NCI-H446 treated with DMSO at 0.1 percent for 48 hours (cell line): Measurements from ENCODE around the gene LRRC17.
"Not testable (repeated sequence)": the region's sequence is repeated elsewhere in the genome, so short reads cannot be mapped to it uniquely, and the experiment has no call there.

Experiments used
- DNase-seq: peaks from one replicate; lab custom pipeline; 2025; lab: John Stamatoyannopoulos, UW

LRRC17 gene

DNA sequence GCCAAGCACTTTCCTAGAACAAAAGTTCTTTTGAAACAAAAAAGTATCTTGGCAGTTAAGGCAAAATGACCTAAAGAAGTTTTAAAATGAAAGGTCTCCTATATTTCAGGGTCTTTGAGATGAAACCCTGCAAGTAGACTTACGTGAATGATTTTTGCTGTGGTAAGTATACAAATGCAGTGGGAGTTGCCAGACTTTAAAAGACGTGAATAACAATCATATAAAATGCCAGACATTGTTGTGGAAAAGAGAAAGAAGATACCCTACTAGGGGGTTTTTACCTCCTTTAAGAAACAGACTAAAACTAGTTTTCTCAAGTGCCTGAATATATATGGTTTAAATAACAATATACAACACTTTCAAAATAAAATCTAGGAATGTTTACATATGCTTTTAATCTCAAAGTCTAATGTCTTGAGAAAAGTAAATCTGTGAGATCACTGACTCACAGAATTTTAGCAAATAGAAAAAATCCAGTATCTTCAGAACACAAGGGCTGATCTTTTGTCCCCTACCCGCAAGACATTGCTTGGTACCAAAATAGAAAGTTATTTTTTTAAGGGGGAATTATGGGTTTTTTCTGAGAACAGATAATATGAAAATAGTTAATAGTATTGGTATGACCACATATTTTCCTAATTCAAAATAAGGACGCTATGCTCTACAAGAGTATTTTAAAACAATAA lies 29.5 kb downstream of the LRRC17 start:
- DNase-seq: no peak

DNA sequence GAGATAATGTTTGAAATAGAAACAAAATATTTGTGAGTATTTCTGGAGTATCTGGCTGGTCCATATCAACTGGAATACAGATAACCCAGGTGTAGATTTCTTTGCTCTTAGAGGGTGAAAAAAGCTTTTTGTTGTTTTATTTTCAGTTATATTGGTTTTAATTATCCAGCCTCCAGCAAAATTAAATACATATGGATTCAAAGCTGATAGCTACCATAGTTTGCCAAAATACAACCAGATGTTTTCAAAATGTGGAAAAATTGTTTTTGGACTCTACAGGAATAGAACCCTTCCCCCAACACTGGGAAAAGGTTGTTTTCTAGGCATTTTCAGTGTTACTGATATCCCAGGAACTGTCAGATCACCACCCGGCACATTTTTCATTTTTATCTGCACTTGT lies 30.1 kb downstream of the LRRC17 start:
- DNase-seq: no peak

DNA sequence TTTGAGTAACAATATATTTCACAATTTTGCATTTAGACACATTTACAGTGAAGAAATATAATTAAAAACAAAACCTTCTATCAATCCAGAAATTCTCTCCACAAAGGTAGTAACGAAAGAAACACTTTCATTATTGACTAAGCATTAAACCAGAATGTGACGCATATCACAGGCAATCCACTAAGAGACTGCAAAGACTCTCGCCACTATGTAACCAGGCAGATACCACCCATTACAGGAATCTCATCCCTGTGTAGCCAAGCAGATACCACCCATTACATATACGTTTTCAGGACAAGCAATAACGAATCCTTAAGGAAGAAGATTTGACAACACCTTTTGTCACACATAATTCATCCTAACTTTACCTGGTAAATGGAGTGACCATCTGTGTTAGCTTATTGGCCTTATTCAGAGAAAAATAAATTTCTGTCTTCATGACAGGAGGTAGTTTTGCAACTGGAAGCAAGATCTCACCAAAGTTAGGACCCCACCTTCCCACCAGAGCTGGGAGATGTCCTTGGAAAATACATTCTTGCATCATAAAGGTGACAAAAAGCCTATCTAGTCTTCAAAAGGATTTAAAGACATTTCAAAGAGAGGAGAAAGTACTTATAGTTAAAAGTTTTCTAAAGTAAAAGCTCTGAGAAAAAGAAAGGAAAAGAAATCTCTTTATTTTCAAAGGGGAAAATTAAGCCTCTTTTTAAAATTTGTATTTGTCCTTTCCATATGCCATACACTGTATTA lies 30.8 kb downstream of the LRRC17 start:
- DNase-seq: no peak

- no peak for DNase-seq
Measured at GRCh38 chr7:102944241-102944640, 31.4 kb downstream of the LRRC17 start.

GRCh38 chr7:102951839-102952238 lies 39.0 kb downstream of the LRRC17 start:
- DNase-seq: no peak

GRCh38 chr7:102953406-102953805 lies 40.6 kb downstream of the LRRC17 start:
- no peak for DNase-seq

DNA sequence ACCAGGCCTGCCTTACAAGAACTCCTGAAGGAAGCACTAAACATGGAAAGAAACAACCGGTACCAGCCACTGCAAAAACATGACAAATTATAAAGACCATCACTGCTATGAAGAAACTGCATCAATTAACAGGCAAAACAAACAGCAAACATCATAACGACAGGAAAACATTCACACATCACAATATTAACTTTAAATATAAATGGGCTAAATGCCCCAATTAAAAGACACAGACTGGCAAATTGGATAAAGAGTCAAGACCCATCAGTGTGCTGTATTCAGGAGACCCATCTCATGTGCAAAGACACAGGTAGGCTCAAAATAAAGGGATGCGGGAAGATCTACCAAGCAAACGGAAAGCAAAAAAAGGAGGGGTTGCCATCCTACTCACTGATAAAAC lies 41.6 kb downstream of the LRRC17 start:
- DNase-seq: not testable (repeated sequence)

GRCh38 chr7:102958004-102958403 lies 45.2 kb downstream of the LRRC17 start:
- not testable (repeated sequence) for DNase-seq

GRCh38 chr7:102961993-102962392 lies 49.2 kb downstream of the LRRC17 start:
- not testable (repeated sequence) for DNase-seq

DNA sequence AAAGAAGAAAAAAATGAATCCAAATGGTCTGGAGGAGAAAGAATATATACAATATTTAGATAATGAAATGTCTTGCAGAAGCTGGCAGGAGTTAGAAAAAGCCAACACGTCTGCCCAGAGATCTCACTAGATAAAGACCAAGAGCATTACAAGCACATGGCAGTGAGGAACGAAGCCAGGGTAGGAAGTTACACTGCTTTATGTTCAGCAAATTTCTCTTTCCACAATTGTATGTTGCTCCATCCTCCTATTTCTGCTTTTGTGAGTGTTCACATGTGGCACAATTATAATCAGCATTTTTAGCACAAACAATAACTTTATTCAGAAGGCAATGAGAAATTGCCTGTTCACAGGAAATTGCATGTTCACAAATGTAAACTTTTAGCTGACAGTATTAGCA lies 53.7 kb downstream of the LRRC17 start:
- DNase-seq: no peak

- DNase-seq: no peak
Measured at GRCh38 chr7:102967798-102968197, 55.0 kb downstream of the LRRC17 start.

DNA sequence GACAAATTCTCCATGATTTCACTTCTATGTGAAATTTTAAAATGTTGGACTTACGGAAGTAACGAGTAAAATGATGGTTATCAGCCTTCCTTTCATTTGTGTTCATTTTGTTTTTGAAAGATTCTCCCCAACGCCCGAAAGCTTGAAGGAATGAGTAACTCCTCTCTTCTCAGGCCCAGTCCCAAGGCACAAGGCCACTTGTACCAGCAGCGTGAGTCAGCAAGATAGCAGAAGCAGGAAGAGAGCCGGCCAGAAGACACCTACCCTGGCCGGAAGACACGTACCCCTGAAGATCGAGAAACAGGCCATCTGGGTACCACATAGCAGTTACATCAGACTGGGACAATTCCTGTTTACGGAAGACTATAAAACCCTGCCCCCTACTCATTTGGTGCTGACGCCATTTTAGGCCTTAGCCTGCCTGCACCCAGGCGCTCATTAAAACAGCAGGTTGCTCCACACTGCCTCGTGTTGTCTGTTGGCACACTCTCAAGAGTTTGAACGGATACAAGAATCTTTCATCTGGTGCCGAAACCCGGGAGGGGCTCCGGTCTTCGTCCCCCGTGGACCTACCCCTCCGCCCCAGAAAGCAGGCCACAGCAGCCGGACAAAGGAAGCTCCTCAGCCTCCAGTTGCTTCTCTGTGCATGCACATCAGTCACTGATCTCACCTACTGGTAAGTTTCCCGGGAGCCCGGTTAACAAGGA lies 60.4 kb downstream of the LRRC17 start:
- DNase-seq: no peak

DNA sequence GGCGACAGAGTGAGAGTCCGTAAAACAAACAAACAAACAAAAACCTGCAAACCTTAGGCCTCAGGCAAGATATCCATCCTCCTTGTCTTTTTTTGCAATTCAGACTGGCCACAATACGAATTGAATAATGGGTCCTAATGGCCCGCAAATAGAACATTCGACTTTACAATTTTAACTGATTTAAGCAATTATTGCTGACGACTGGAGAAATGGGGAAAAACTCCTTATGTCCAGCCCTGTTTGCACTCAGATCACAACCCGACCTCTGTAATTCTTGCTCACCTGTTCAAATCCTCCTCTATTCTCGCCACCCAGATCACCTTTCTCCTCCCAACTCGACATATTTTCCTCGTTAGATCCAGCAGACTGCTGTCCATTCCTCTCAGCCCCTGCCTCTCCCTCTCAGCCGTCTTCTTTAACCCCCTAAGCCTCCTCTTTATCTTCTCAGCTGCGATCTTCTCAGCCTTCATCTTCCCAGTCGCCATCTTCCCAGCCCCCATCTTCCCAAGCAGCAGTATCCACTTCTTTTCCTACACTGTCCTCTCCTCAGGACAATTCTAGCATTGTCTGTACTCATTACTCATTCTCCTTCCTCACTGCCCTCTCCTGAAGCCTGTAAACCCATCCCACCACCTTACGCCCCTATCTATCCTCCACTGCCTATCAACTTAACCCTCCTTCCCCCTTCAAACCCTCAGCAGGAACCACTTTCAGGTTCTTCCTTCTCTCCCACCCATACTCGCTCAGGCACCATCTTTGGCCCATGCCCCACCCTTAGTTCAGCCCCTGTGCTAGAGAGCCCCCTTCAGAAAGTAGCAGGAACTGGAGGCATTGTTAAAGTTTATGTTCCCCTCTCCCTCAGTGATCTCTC lies 61.8 kb downstream of the LRRC17 start:
- no peak for DNase-seq

DNA sequence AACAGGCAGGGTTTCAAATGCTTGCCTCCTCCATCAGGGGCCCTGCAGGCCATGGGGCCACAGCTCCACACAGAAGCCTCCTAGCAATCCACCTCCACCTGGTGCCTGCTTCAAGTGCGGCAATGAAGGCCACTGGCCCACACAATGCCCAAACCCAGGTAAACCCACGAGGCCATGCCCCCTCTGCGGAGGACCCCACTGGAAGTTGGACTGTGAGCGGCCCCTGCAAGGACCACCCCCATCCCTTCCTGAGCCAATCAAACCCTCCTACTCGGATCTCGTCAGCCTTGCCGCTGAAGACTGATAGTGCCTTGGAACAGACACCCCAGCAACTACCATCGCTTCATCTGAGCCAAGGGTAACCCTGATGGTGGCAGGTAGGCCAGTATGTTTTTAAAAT lies 63.1 kb downstream of the LRRC17 start:
- no peak for DNase-seq

DNA sequence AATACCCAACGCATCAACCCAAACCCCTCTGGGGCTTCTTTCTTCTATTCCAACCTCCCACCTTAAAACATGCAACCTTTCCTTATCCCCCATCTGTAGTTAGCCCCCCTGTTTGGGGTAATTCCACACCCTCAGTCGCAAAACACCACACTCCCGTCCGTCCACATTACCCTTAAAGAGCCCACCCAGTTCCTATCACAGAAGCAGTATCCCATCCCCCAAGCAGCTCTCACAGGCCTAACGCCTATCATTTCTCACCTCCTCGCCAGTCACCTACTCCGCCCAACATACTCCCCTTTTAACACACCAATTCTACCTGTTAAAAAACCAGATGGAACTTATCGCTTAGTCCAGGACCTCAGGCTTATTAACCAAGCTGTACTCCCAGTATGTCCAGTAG lies 63.7 kb downstream of the LRRC17 start:
- DNase-seq: no peak

GRCh38 chr7:102977586-102977985 lies 64.8 kb downstream of the LRRC17 start:
- DNase-seq: not testable (repeated sequence)

DNA sequence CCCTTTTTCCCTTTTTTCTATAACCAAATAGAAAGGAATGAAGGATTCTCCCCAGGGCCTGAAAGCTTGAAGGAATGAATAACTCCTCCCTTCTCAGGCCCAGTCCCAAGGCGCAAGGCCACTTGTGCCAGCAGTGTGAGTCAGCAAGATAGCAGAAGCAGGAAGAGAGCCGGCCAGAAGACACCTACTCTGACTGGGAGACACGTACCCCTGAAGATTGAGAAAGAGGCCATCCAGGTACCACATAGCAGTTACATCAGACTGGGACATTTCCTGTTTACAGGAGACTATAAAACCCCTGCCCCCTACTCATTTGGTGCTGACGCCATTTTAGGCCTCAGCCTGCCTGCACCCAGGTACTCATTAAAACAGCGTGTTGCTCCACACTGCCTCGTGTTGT lies 65.5 kb downstream of the LRRC17 start:
- no peak for DNase-seq

DNA sequence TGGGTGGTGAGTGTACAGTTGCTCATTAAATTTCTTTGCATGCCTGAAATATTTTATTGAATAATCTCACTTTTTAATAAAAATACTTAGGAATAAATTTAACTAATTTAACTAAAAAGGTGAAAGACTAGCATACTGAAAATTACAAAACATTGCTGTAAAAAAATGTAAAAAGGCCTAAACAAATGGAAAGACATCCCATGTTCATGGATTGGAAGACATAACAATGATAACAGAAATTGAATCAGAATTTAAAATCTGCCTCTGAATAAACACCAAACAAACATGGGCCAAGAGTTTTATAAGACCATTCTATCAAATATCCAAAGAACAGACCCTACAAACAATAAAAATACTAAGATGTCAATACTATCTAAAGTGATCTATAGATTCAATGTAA lies 66.9 kb downstream of the LRRC17 start:
- DNase-seq: no peak

- no peak for DNase-seq
Measured at GRCh38 chr7:102981451-102981850, 68.7 kb downstream of the LRRC17 start.

DNA sequence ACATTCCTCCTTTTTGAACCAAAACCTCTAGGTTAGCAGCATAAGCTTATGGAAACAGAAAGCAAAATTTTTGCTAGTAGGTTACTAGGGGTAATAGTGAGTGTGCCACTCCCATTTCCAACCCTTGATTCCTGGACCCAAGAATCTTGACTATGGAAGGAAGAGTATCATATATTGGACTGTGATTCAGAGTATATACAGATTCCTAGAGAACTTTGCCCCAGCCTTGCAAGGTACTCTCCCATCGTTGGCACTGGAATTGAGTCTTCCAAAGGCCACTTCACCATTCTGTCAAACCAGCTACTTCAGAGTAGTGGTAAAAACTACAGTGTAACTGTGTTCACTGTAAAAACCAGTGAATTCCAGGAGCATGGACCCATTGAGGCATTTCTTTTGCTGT lies 69.4 kb downstream of the LRRC17 start:
- DNase-seq: no peak

- no peak for DNase-seq
Measured at GRCh38 chr7:102983602-102984001, 70.8 kb downstream of the LRRC17 start.

DNA sequence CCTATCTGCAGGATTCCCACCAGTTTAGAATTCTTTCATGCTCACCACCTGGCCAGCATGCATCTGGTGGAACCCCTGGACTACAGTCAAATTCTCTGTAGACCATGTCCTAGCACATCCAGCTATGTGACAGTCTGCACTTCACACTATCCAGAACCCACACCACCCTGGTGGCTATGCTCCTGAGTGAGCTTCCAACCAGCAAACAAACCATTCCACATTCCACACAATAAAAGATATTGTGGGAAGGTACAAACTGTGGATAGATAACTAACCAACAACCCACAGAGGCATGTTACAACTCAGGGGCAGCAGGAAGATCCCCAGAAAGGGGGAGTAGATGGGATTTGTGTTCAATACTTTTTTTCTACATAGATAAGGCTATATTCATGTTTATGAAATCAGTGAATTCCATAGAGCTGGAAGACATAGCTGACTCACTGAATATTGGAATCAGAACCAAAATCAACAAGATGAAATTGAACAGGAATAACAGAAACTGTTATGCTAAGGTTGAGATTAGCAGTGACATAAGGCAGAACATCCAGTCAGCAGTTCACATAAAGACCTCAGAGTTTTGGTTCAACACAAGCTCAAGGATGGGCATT lies 72.5 kb downstream of the LRRC17 start:
- no peak for DNase-seq
